GM21576 (cell line): ENCODE results near the gene SLC17A1.

Experiments
- ATAC-seq: cut with Tn5 transposase; IDR thresholded peaks from one replicate; pipeline ENCODE4 v1.9.1; 2021; ENCODE audit warnings: mild to moderate bottlenecking, moderate library complexity; ENCODE audit not compliant: unreplicated experiment

SLC17A1 gene, protein sequence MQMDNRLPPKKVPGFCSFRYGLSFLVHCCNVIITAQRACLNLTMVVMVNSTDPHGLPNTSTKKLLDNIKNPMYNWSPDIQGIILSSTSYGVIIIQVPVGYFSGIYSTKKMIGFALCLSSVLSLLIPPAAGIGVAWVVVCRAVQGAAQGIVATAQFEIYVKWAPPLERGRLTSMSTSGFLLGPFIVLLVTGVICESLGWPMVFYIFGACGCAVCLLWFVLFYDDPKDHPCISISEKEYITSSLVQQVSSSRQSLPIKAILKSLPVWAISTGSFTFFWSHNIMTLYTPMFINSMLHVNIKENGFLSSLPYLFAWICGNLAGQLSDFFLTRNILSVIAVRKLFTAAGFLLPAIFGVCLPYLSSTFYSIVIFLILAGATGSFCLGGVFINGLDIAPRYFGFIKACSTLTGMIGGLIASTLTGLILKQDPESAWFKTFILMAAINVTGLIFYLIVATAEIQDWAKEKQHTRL

DNA sequence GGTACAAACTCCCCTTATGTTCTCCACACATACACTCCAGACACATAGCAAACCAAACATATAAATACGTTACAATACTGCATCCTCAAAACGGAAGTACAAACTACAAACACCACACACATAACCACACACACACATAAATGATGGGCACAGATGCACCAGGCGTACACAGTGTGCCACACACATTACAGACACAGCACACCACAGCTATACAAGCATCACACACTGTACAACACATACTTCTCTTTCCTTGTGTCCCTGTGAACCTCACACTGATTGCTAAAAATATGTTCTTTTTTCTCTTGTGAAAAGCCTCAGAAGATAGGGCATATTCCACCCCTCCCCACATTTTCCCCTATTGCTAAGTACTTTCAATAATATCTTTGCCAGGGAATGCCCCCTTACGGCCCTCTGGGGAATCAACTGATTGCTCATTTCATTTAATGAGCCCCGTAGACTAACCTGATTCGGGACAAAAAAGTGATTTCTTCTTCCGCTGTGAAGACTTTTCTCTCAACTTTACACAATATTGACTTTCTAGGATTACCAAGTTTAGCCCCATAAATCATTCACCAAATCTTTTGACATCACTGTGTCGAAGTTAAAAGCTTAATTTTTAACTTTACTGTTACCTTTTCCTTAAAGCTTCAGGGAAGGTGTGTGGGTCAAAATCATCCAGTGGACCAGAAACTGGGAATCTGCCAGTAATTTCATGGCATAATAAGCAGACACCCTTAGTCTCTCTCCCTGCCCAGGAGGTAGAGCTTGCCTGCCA is at the start of gene SLC17A1:
TSS of gene SLC17A1 (minus strand) at position 521 of the 775 bp plus-strand sequence. CDS start 1,495 bp downstream, outside the sequence.
- no peak for ATAC-seq

DNA sequence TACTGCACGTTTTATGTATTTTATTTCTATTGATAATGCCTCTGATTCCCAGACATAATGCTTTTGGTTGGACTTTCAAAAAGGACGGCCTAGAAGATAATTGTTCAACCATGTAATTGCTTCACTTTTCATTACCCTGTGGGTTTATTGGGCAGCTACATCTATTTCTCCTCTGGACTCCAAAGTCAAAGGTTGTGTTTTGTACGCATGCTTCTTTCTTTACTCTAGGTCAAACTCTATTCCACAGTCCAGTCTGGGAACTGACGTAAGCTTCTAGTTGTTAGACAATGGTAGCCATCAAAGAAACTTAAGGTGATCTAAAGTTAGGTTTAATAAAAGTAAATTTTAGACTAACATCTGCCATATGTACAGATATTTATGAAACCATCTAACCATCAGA is 48.7 kb upstream of the SLC17A1 start:
- no peak for ATAC-seq

DNA sequence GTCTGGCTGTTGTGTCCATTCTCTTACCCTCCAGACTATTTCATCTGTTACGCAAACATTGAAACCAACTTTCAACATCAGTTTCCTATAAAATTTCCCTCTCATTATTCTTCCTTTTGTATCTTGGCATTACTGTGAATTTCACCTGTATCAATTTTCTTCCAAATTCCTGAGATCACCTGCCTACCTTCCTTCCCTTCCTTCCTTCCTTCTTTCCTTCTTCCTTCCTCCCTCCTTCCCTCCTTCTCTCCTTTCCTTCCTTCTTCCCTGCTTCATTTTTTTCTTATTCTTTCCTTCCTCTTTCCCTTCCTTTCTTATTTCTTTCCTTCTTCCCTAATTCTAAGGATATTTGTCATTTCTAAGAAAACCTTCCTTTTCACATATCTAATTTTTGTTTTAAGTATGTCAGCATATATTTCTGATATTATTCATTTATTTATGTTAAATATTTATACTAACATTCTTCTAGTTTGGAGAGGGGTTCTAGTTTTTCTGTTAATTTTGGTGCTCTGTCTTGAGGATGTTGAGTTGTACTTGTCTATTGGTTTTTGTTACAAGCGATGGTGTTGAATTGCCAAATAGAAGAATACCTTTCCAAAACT is 47.0 kb upstream of the SLC17A1 start:
- no peak for ATAC-seq

DNA sequence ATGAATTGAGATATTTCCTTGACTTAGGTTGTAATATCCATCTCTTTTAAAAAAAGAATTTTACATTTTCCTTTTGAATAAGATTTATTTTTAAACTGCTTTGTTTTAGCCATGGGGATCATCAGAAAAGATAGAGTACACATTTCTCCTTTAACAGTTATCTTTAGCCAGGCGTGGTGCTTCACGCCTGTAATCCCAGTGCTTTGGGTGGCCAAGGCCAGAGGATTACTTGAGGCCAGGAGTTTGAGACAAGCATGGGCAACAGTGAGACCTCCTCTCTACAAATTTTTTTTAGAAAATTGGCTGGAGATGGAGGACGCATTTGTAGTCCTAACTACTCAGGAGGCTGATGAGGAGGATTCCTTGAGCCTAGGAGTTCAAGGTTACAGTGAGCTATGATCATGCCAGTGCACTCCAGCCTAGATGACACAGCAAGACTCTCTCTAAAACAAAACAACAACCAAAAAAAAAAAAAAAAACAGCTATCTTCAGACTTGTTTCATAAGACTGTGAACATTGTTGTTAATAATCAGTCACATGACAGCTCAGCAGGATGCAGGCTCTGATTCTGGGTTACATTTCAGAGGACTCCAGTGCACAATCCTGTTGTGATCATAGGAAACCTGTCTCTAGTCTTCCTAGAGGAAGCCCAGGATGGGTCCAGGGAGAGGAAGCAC is 44.2 kb upstream of the SLC17A1 start:
- no peak for ATAC-seq

DNA sequence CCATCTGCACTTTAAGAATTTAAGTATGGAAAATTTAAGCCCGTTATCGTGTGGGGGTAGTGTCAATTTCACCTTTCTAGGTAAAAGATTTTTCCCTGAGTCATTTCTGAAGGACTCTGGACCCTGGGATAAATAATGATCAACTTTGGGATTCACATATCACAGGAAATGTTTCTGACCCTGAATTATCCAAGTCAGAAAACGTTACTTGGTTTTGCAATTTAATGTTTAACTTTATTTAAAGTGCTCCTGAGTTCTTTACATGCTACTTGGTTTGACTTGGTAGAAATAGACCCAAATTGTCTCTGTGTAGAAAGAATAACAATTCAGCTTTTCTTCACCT is 43.7 kb upstream of the SLC17A1 start:
- ATAC-seq: no peak

DNA sequence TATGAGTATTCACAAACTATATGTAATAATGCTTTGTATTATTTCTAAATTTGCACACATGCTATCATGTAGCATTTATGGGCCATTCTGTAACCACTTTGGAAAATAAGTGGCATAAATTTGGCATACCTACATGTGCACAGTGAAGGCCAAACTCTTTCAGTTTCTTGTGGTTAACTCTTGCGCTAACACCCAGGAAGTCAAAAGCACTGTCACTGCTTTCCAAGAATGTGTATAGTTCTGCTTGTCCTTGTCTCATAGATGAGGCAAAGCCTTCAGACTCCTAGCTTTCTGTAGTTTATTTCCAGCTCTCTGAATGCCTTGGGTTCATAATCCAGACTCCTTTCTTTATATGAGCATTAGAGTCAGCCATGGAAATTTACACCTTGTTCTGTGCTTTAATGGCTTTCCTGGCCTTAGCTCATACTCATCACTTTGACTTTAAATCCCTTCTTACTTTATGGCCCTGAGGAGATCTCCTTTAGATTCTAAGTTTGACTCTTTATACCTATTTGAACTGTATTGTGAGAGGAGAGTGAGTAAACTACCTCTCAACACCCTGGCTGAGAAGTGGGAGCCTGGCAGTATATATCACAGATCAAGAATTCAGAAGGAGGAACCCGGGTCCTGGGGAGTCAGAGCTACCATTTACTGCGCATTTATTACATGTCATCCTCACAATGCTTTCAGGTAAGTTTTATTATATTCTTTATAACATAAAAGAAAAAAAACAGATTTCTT is 43.1 kb upstream of the SLC17A1 start:
- ATAC-seq: no peak

DNA sequence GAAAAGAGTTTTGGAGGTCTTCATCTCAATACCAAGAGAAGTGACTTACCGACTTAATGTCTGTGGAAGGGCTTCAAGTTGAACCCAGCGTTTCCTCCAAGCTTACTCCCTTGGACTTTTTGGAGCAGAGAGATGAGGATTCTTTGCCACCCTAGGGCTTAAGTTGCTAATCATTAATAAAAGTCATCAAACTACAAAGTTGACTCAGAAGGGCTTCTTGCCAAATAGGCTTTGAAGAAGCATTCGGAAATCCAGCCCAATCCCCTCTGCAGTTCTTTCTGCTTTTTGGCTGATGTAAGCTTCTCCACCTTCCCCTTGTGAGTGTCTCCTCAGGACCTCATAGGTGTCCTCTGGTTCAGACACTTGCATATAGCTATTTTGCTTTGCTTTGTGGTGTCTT is 42.3 kb upstream of the SLC17A1 start, which contains the start of gene SLC17A3:
TSS of gene SLC17A3 (minus strand) at position 126 of the 400 bp plus-strand sequence. CDS start 5,856 bp downstream, outside the sequence.
- ATAC-seq: no peak

DNA sequence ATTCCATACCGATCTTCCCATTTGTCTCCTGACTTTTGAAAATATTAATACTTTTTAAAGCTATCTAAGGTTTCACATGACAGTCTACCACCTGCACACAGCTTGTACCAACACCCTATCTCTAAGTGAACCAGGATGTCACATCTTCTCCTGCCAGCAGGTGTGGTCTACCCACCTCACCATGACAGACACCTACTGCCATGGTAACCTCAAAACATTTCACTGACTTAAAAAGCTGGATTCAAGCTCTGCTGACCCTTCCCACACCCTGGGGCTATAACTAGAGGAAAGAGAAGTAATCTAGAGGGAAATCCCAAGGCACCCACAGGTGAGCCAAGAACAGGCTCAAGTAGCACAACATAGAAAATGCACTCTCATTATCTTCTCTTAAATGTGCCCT is 41.0 kb upstream of the SLC17A1 start:
- no peak for ATAC-seq

DNA sequence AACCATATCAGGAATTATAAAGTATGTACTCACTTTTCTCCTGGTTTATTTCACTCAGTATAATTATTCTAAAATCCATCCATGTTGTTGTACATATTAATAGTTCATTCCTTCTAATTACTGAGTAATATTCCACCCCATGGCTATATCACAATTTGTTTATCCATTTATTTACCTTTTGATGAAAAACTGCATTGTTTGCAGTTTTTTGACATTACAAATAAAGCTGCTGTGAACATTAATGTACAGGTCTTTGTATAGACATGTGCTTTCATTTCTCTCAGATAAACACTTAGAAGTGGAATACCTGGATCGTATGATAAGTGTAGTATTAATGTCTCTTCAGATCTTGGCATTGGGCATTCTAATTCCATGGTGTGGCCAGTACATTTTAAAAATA is 38.0 kb upstream of the SLC17A1 start:
- no peak for ATAC-seq

DNA sequence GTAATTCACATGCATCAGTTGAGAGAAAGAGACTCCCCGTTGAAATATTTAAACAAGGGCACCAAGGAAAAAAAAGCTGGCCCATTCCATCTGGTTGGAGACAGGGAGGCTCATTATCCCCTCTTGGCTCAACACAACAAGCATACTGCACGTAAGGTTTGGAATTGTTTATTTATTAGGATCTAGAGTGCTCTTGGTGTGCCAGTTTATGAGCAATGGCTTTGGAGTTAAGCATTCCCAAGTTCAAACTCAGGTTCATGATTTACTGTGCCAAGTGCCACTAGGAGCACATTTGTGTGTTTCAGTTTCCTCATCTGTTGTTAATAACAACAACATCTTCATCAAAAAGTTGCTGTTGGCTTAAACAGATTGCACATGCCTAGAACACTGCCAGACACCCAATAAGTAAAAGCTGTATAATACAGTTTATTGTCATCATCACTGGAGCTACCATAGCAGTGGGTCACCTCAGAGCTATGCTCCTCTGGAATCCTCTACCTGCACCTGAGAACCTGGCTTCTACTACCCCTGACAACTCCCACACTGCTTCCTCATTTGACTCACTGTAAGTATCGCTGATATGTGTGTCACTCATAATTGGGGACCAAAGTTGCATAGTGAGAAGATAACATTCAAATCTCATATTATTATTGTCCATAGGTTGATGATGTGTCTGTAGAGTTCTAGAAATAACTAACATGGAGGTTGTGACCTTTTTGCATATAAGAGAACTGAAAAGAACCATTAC is 36.8 kb upstream of the SLC17A1 start:
- no peak for ATAC-seq

DNA sequence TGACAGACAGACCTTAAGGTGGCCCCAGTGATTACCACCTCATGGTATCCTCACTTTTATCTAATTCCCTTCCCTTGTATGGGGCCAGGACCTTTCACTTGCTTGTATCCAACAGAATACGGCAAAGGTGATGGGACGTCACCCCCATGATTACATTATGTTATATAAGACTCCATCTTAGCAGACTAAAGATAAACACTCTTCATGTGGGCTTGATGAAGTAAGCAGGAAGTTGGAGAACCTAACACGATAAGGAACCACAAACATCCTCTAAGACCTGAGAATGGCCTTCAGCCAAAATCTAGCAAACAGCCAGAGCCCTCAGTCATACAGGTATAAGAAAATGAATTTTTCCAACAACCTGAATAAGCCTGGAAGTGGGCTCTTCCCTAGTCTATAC is 34.2 kb upstream of the SLC17A1 start:
- no peak for ATAC-seq

DNA sequence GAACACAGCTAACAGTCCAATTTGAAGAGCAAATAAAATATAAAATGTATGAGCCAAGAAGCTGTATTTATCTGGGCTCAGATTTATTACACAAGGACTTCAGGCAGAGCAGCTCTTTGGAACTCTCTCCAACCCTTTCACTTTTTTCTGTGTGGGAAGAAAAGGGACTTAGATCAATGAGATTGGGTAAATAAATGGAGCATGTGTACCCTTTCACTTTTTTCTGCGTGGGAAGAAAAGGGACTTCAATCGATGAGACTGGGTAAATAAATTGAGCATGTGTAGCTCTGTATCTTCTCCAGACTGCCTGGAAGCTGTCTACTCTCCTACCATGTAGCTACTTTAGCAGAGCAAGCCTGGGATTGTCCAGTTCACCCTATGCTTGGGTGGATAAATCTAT is 31.5 kb upstream of the SLC17A1 start:
- no peak for ATAC-seq

DNA sequence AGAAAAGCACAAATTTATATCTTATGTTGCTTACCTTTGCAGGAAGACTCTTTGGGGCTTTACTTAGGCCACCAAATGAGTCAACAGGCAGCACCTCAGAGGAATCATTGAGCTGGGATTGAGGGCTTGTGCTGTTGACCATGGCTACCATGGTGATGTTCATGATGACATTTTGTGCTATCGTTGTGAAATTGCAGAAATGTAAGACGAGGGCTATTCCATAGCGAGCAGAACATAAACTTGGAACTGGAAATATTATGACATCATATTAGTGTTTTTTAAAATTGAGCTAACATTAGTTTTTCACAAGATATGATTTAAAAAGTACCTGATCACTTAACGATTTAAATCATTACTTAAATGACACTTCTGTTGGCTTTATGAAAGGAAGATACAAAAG is 30.3 kb upstream of the SLC17A1 start:
- ATAC-seq: no peak

DNA sequence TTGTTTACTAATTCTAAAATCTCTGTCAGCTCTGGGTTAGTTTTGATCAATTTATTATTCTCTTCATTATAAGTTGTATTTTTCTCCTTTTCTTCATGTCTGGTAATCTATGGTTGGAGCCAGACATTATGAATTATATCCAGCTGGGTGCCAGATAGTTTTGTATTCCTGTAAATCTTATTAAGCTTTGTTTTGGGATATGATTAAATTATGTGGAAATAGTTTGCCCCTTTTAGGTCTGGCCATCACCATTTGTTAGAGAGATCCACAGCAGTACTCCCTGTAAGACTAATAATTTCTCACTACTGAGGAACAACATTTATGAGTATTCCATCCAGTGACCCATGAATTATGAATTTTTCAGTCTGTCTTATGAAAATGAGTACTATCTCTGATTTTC is 20.9 kb upstream of the SLC17A1 start:
- ATAC-seq: no peak

DNA sequence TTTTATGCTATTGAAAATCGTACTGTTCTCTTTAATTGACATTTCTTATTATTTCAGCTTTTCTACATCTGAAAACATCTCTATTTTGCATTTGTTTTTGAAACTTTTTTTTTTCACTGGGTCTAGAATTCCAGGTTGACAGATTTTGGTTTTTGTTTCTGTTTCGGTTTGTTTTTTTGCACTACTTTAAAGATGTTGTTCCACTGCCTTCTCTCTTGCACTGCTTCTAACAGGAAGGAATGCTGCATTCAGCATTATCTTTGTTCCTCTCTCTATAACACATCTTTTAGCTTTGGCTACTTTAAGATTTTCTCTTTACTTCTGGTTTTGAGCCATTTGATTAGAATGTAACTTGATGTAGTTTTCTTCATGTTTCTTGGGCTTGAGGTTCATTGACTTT is 20.1 kb upstream of the SLC17A1 start:
- ATAC-seq: no peak

DNA sequence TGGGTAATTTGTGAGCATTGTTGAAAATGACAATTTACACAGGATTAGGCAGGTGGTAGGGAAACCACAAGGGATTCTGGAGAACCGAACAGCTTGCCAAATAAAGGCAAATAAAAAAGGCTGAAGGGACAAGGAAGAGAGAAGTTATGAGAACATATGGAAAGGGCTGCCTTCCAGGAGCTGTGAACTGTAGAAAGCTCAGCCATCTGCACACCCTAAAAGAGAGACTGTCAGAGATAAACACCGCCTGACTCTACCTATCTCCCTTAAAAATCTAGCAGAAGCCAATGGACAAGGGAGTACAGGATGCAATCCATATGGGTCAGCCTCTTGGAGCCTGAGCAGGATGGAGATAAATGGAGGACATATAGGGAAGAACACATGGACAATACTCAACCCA is 12.7 kb upstream of the SLC17A1 start:
- no peak for ATAC-seq

DNA sequence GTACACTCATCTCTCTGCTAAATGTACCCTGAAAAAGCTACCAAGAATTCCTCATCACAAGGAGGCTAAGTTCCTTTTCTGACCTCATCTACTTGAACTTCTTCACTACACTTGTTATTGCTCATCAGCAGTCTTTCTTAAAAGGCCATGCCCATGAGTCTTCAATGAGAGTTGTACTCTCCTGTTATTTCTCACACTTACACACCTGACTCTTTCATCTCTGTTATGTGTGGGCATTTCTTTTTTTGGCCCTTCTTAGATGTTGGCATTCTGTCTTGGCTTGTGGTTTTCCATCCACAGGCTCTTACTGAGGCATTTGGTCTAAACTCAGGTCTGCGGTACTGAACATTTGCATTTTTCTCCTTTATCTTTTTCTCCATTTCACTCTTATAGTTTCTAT is 10.7 kb upstream of the SLC17A1 start:
- ATAC-seq: no peak

DNA sequence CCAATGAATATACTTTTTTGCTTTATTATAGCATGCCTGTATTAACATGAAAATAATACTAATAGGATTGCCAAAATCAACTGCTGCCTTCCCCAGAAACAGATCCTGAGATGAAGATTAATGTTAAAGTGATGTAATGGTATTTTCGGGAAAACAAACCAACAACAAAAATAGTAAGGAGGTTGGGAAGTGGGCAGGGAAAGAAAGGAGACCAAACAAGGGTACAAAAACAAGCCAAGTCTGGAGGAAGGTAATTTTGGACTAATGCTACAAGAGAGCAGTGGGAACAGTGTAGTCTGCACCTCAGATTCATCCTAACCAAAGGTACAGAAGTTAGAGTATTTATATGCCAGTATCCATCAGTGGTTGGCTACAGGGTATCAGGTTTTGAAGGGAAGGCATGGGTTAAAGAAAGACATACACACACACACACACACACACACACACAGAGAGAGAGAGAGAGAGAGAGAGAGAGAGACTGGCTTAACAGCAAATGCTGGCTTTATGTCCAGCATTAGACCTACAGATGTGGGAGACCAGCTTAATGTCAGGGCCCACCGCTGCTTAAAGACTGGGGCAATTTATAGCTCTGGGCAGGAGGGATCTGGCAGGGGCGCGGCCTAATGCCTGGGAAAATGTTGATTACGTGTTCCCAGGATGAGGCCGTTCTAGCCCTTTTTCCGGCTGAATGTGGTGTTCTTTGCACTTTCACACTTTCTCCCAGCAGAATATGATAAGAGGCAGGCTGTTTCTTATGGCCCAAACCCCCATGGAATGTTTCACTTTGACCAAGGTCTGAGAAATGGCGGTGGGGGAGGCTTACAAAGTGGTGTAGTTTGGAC is 3.8 kb upstream of the SLC17A1 start:
- no peak for ATAC-seq

DNA sequence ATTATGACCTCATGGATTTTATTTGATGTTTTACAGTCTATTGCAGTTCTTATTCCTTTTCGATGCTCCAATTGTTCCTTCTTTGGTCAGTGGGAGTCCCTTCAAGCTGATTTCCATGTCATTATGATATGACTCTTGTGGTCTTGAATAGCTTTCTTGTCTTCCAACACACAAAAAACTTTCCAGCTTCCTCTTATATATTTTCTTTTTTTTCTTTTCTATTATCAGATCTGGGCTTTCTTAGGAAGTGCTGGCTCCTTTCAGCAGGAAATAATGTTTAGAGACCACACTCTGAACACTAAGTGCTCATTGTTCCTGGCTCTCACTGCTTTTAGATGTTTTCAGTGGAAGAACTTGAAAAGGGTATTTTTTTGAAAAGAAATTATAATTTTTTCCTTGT is 3.1 kb upstream of the SLC17A1 start:
- ATAC-seq: no peak
